NCI-H2081 treated with DMSO at 0.1 percent for 48 hours (cell line): ENCODE results near the gene WDR5.

ENCODE experiments used
- DNase-seq: peaks from one replicate; lab custom pipeline; 2025; lab: John Stamatoyannopoulos, UW

WDR5 gene

DNA sequence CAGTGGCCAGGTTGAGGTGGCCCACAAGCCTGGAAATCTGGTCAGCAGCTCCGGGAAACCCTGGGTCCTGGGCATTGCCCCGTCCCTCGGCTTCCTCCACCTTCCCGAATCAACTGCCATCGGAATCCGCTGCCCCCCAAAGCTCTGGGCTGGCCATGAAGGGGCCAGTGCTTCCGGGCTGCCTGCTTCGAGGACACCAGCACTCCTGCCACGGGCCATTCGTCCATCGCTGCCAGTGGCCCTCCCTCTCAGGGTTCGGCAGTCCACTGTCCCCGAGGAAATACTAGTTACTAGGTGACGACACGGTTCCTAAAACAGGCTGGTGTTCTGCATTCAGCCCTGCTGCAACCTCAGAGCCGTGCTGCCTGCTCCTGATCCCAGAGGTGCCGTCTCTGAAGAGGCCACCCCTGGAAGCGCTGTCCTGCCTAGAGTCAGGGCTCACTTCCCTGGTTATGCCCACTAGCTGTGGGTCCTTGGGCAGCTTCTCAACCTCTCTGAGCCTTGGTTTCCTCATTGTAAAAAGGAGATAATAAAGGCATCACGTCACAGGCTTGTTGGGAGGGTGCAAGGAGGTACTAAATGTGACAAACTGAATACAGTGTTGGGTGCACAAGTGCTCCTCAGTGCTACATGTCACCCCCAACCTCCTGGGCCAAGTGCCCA, 3.5 kb upstream of the WDR5 start:
- DNase-seq = no peak

DNA sequence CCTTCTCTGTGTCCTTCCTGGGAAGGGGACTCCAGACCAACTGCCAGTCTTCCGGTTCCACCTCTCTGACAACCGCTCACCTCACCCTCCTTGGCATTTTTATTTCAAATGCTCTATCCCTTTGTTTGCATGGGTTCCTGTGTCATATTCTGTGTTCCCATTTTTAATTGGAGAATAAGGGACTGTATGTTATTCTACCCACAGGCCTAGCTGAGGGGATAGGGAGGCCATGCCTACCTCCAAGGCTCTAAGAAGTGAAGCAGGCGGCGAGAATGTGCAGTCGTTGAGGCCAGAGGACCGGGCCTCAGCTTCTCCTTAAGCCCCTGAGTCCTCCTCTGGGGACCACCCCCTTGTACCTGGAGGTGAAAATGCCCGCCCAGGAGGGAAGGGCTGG, 936 bp upstream of the WDR5 start:
- no peak for DNase-seq

DNA sequence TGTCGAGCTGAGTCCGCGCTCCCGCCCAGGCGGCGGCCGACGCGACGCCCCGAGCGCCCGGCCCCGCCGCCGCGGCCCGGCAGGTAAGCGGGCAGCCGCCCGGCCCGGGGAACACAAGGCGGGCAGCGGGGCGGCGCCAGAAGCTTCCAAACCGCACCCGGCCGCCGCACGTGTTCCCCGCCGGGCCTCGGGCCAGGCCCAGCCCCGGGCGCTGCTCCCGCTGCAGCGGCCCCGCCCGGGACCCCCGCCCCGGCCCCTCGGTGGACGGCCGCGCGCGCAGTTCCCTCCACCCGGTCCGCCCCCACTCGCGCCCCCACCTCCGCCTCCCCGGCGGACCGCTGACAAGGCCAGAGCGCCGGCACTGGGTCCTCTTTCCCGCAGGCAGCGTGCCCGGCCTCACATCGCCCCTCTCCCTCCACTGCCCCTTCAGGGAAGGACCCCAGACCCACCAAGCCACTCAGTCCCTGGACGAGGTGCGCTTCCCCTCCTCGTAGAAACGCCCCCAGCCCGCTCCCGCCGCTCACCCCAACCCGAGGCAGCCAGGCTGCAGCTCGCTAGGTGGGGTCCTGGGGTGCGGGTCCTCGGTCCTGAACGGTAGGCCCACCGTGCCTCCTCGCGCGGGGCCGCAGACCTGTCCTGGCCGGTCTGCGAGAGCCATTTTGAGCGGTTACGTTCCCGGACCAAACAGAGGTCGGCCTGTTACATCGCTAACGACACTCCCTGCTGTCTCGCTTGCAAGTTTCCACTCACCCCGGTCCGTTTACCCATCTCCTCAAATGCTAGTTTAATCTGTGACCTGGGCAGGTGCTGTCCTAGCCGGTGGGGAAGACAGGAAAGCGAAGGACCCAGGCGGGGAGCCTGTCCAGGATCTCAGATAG, 475 bp downstream of the WDR5 start:
- DNase-seq = no peak

DNA sequence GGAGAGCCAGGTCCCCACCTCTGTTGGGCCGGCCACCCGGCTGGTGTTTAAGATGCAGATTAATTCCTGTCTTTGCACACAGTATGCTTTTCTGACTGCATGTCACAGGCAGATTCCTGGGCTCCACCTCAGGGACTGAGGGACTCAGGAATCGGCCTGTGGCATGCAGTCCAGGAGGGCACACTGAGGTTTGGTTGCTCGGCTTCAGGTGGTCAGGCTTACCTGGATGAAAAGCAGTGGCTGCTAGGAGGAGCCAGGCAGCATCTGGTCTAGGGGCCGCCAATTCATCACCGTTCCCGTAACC, 1.1 kb downstream of the WDR5 start:
- no peak for DNase-seq

DNA sequence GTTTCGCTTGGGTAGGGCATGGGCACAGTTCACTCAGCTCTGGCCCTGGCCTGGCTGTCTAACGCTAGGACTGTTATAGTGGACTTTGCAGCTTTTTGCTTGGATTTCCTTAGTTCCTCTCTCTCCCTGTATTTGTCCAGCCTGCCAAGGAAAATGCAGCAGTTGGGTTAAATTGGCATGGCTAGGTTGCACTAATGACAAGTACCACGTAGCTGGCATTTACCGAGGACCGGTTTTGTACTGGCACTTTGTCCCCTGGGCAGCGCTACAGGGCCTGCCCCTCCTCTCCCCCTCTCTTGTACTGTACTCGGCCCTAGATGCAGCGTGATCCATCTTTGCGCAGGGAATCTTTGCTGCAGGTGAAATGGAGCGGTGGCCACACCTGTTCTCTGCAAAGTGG, 2.4 kb downstream of the WDR5 start:
- no peak for DNase-seq

DNA sequence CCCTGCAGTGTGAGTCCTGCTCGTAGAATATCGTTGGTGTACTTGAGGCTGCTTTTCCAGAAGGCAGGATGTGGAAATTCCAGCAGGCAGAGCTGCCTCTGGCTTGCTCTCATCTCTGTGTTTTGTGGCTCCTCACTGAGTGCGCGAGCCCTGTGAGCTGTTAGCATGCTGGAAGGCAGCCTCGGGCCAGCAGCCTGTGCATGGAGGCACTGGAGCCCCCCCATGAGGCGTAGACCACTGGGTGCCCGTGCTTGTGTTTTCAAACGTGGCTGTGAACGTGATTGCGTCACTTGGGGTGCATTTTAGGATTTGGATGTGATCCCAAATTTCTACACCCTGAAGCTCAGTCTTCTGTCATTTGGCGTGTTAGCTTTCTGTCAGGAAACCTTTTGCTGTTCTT, 3.2 kb downstream of the WDR5 start:
- DNase-seq = no peak

DNA sequence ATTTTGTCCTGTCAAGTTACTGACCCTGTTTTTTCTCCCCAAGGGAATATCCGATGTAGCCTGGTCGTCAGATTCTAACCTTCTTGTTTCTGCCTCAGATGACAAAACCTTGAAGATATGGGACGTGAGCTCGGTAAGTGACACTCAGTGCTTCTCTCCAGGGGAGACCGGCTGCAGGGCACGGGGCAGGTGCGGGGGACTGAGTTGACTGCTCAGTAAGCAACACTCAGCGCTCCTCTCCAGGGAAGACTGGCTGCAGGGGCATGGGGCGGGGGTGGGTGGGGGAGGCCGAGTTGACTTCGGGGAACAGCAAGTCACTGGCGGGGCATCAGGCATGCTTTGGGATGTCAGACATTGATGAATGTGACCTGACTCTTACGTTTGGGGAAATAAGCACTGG, 6.0 kb downstream of the WDR5 start:
- DNase-seq = no peak

DNA sequence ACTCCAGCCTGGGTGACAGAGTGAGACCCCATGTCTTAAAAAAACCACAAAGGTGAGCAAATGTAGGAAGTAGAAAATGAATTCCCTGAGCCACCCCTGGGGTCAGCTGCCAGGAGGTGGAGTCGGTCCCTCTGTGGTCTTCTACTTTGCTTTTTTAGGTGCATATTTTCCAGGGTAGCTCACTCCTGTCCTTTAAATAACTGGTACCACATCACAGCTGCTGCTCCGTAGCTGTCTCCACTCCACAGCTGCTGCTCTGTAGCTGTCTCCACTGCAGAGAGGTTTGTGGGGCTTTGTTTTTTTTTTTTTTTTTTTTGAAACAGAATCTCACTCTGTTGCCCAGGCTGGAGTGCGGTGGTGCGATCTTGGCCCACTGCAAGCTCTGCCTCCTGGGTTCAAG, 8.9 kb downstream of the WDR5 start:
- no peak for DNase-seq

DNA sequence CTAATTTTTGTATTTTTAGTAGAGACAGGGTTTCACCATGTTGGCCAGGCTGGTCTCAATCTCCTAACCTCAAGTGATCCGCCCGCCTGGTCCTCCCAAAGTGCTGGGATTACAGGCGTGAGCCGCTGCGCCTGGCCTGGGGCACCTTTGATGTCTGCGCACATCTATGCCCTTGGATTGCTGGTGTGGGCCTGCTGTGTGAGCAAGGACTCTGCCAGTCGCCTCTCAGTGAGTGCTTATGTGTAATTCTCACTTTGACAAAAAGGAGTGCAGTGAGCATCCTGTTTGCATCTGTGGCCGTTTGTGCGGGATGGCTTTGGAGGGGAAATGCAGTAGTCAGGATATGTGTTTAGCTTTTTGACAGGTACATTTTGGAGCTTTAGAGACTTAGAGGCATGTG, 9.4 kb downstream of the WDR5 start:
- no peak for DNase-seq

DNA sequence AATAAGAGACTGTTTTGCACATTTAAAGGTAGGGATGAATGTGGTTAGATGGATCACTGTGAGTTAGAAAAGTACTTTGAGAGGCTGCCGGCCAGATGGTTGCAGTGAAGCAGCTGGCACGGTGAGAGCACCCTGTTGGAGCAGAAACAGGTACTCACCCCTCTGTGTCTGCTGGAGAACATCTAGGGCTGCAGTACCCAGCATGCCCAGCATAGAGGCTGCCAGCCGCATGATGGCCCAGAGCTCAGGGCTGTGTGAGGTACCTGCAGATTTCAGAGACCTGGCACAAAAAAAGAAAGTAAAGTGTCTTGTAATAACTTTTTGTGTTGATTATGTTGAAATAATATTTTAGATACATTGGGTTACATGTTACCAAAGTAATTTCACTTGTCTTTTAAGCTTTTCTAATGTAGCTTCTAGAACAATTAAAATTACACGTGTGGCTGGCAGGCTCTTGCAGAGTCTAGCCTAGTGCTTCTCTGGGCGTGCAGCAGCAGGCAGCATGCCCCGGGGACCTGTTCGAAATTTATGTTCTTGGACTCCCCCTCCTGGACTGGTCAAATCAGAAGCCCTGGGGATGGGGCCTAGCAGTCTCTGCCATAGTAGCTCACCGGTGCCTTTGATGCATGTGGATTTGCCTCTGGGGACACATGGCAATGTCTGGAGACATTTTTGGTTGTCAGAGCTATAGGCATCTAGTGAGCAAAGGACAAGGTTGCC, 11.1 kb downstream of the WDR5 start:
- DNase-seq = no peak

DNA sequence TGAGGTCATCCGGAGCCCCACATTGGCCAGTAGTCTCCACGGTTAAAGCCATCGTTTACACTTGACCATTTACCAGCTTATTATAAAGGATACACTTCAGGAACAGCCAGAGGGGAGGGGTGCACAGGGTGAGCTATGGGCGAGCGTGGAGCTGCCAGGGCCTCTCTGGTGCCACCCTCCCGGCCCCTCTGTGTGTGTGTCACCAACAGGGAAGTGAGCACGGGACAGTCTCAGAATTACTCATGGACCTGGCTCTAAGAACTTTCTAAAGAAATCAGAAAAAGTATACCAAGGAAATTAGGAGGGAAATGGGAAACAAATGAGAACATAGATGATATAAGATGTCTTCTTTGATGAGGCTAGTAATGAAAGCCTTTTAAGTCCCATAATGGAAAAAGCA, 13.5 kb downstream of the WDR5 start:
- no peak for DNase-seq

DNA sequence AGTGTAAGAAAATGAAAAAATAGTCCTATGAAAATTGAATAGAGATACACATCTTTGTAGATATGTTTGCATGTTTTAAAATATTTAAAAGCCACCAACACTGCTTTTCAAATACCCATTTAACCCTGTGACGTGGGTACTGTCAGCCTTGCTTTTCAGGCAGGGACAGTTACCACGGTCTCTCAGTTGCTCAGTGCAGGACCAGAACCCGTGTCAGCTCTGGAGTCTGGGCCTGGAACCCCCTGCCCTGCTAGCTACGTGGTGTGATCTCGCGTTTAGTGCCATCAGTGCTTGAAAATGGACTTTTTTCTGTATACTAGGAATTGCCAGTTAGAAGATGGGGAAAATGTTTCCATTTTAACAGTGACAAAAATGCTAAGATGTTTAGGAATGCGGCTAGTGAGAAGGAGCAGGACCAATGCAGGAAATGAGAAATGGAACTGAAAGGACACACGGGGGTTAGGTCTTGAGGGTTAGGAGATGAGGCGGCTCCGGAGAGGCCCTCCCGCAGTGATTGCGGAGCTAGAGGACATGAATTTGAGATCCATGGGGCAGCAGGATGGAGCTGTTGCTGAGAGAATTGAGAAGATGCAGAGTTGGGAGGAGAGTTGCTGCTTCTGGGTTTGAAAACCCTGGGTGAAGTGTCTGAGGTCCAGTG, 14.8 kb downstream of the WDR5 start:
- DNase-seq = no peak

DNA sequence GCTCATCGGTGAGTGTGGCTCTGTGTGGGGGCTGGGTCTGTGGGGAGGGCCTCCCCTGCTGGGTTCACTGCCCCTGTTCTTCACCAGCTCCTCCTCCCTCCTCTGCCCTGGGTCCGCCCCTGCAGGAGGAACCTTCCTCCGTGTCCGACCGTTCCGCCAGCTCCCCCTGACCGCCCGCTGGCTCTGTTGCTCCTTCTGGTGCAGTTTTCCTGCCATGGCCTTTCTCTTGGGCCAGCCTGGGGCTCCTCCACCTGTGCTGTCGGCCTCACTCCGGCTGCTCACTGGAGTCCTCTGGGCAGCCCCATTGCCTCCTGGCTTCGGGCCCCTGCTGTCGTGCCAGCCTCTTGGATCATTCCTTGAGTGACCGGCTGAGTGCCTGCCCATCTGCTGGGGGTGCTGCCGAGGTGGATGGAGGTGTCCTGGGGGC, 16.2 kb downstream of the WDR5 start:
- no peak for DNase-seq

DNA sequence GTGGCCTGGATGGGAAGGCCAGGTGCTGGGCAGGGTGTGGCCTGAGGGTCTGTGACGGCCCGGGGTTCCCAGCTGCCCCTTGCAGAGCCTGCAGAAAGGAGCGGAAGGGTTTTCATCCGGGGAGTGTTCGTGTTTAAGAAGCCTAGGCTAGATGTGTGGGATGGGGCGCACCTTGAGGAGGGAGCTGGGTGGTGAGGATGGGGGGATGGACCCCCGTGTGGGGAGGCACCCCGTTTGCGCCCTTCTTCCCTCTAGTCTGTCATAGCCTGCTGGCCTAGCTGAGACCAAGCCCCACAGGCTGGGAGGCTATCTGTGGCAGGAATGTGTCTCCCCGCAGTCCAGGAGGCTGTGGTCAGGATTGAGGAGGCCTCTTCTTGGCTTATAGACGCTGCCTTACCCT, 16.6 kb downstream of the WDR5 start:
- DNase-seq = no peak

DNA sequence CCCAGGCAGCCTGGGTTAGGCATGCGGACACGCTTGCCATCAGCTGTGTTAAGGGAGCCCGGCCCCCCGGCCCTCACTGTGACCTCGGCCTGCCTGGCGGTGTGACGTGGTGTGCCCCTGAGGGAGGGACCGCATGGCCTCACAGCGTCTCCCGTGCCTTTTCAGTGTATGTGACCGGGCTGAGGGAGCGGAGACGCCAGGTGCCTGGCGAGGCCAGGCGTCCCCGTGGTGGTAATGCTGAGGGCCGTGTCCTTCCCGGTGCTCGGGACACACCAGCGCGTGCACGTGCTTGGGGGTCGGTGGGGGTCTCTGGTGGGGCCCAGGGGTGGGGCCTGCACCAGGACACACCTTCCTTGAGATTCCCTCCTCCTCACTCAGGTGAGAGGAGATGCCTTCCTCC, 17.6 kb downstream of the WDR5 start:
- no peak for DNase-seq

DNA sequence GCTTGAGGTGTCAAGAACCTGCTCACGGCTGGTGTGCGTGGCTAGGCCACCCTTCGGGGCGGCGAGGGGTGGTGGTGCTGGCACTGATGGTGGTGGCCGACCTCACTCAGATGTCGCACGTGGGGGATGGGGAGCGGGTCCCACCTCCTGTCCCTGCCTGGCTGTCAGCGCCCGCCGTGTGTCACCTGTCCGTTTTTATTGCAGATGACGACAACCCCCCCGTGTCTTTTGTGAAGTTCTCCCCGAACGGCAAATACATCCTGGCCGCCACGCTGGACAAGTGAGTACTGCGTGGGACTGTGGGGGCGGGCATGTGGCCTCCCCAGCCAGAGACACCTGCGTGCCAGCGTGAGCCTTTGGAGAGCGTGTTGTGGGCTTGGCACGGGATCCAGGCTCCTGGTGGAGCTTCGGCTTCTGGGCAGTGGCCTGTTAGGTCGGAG, 18.4 kb downstream of the WDR5 start:
- no peak for DNase-seq

DNA sequence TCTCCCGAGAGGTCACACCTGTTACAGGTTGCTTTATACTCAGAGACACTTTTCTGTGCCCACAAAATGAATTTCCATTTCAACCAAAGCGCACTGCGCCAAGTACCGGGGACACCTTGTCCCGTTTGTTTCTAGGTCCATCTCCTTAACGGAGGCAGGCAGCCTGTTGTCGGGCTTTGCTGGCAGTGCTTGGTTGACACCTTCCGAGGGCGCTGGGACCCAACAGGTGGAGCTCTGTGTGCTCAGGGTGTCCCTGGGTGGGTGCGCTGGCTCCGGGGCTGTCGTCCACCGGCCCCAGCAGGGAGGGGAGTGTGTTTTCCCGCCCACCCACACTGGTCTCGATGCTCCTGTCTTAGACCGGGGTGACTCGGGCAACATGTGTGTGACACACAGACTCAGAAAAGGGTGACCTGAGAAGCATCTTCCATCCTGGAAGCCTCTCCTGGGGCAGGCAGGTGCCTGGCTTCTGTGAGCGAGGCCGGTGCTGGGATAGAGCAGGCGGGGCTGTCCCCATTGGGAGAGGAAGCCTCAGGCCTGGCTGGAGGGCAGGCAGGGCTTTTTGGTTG, 20.0 kb downstream of the WDR5 start:
- DNase-seq = no peak

DNA sequence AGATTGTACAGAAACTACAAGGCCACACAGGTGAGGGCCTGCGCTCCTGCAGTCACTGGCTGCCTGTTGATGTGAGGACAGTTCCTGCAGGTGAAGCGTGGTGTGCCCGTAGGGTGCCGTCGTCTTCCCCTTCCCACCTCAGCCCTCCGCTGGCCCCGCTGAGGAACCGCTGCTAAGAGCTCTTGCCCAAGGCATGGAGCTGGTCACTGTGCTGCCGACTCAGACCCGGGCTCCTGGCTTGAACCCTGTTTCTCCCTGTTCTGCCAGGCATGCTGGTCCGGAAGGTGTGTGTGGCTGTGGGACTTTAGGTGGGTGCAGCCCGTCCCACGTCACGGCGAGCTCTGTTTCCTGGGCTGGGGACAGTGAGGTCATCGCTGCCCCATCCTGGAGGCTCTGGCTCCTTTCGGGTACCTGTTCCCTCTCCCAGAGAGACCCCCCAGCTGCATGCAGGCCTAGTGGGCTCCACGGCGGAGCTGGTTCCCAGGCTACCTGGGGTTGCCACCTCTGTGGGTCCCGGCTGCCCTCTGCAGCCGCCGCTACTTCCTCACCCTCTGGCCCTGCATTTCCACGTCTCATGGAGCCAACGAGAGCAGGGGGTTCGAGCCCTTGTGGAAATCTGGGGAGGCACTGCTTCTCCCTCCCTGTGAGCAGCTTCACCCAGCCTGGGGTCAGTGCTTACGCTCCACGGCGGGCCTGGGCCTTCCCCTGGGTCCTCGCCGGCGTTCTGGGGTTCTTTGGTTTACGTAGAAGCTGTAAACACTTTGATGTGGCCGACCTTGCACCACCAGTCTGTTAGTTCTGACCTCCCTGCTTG, 20.9 kb downstream of the WDR5 start:
- no peak for DNase-seq

DNA sequence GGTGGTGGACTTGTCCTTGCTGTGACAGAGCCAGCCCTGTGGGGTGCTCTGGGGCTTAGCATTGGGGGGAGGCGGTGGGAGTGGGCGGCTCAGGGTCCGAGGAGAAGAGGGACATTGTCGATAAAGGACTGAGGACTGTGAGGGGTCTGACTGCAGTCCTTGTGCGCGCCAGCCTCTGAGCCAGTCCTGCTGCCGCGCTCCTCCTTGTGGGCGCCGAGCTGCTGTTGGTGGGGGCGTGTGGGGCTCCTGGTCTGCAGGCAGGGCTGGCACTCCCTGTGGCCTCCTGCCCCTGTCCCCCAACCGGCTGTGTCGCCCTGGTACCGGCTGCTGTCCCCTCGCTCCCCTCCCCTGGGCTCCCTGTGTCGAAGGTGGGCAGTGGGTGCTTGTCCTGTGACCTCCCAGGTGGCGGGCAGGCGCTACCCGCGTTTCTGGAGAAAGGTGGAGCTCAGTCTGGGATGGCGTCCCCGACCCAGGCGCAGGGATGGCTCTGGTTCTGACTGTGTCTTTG, 21.6 kb downstream of the WDR5 start:
- no peak for DNase-seq

DNA sequence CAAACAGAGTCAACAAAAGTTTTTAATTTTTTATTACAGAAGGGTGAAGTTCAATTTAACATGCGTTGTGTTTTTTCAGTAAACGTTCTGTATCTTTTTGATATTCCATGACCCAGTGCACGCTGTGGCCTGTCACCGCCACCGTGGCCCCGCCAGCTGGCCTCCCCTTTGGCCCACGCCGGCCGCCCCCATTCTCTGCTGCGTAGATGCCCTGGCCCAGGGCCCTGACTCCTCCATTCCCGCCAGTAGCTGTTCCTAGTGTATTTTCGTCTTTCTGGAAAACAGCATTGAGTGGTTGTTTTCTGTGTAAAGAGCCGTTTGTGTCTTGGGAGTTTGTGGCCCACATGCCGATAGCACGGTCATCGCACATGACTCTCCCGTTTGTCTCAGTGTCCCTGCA, 22.4 kb downstream of the WDR5 start:
- DNase-seq = no peak

DNA sequence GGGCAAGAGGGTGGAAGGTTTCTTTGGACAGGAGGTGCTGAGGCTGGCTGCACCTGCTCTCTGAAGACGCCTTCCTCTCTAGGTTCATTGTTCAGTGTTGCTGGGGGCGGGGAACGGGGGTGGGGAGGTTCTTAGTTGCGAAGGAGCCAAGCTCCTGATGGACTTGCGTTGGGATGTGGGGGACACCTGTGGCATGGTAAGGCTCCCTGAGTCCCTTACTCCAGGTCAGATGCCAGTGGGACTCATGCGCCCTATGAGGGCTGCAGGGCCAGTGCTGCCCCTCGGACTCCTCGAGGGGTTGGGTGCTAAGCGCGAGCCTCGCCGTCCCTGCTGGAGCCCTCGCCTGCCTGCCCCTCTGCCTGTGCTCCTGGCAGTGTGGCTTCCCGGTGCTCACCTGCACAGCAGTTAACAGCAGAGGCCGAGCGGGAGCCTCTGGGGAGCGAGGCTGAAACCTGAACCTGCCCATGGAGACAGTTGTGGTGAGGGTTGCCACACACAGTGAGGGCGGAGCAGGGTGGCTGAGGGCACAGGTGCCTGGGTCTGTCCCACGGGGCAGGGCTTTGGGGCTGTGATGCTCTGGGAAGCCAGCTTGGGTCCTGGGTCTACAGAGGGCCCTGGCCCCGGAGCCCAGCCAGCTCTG, 23.0 kb downstream of the WDR5 start:
- no peak for DNase-seq
